HepG2 (cell line): ENCODE results near the gene RYR2. TPM values are rescaled to one million over a fixed set of nuclear protein-coding genes. Genes with fewer than 3 reads are reported as not detected.

Experiments
- FOXM1 ChIP-seq: sonication (generic); formaldehyde crosslinking; IDR thresholded peaks from 2 replicates; pipeline ENCODE4 v1.5.0; 2020; ENCODE audit warnings: missing genetic modification reagents
- HMG20A ChIP-seq: IDR thresholded peaks from 2 replicates; pipeline ENCODE4 v1.6.1; 2016; ENCODE audit warnings: borderline replicate concordance
- MTA3 ChIP-seq: sonication (generic); formaldehyde crosslinking; IDR thresholded peaks from 2 replicates; pipeline ENCODE4 v1.4.0; 2020; ENCODE audit warnings: missing genetic modification reagents
- NFE2L2 ChIP-seq: fragments of 150-350 bp; IDR thresholded peaks from 2 replicates; pipeline ENCODE4 v1.6.1; 2014; ENCODE audit warnings: low read length
- PRPF4 ChIP-seq: fragments of 200-400 bp; formaldehyde crosslinking; IDR thresholded peaks from 2 replicates; pipeline ENCODE4 v1.6.1; 2016; ENCODE audit warnings: low read length, low read depth; ENCODE audit not compliant: poor library complexity, severe bottlenecking
- ZBTB20 ChIP-seq: sonication (generic); formaldehyde crosslinking; IDR thresholded peaks from 2 replicates; pipeline ENCODE4 v1.8.1; 2023; ENCODE audit warnings: missing genetic modification reagents, low read depth, mild to moderate bottlenecking, borderline replicate concordance
- ZNF124 ChIP-seq: sonication (generic); formaldehyde crosslinking; IDR thresholded peaks from 2 replicates; pipeline ENCODE4 v1.4.0; 2020; ENCODE audit warnings: missing genetic modification reagents
- ZNF619 ChIP-seq: sonication (generic); formaldehyde crosslinking; IDR thresholded peaks from 2 replicates; pipeline ENCODE4 v1.4.0; 2020; ENCODE audit warnings: mild to moderate bottlenecking, missing genetic modification reagents
- ZSCAN25 ChIP-seq: sonication (generic); formaldehyde crosslinking; IDR thresholded peaks from 2 replicates; pipeline ENCODE4 v1.8.0; 2022; ENCODE audit warnings: mild to moderate bottlenecking, missing genetic modification reagents
- ZSCAN31 ChIP-seq: sonication (generic); formaldehyde crosslinking; IDR thresholded peaks from 2 replicates; pipeline ENCODE4 v1.5.0; 2020; ENCODE audit warnings: low read depth, mild to moderate bottlenecking, missing genetic modification reagents
- polyA plus RNA-seq, 8 experiments: library from polyadenylated mRNA; depleted of rRNA in 3 of 8; stranded (reverse) in 7 of 8; unstranded in 1 of 8; fragments of >200 nt; fragmentation: Illumina TruSeq in 4 of 8; extraction: Trizol in 4 of 8; gene quantifications; 2 replicates each; pipeline versions ENCODE4 v1.2.1 to v1.2.3, GENCODE V29; 2011 to 2016; ENCODE audit warnings: low read depth in 4 of 8, missing spikeins in 1 of 8, mixed read lengths in 1 of 8; ENCODE audit not compliant: insufficient read depth in 1 of 8
- total RNA-seq, 5 experiments: library from RNA; depleted of rRNA; stranded (reverse); fragments of >200 nt; fragmentation: Illumina TruSeq; extraction: Trizol; gene quantifications; 2 replicates each; pipeline ENCODE4 v1.2.3, GENCODE V29; 2016; ENCODE audit warnings: low read depth in 1 of 5
- TF ChIP-seq, protein P1 (sequence below): sonication (generic); formaldehyde crosslinking; IDR thresholded peaks from 2 replicates; pipeline ENCODE4 v1.4.0; 2020; ENCODE audit warnings: mild to moderate bottlenecking, missing genetic modification reagents
- TF ChIP-seq, protein P2 (sequence below): sonication (generic); formaldehyde crosslinking; conservative IDR thresholded peaks from 2 replicates; pipeline ENCODE4 v1.4.0; 2020; ENCODE audit warnings: missing genetic modification reagents

The RYR2 gene
- total and polyA plus RNA-seq, 2 of the 13 experiments (the other 11 are each of a cell fraction or from before 2014, with no cell fraction given): not detected

GRCh38 chr1:237705462-237705861 is 663.5 kb downstream of the RYR2 start (continued):
- TF ChIP-seq, protein P1, sequence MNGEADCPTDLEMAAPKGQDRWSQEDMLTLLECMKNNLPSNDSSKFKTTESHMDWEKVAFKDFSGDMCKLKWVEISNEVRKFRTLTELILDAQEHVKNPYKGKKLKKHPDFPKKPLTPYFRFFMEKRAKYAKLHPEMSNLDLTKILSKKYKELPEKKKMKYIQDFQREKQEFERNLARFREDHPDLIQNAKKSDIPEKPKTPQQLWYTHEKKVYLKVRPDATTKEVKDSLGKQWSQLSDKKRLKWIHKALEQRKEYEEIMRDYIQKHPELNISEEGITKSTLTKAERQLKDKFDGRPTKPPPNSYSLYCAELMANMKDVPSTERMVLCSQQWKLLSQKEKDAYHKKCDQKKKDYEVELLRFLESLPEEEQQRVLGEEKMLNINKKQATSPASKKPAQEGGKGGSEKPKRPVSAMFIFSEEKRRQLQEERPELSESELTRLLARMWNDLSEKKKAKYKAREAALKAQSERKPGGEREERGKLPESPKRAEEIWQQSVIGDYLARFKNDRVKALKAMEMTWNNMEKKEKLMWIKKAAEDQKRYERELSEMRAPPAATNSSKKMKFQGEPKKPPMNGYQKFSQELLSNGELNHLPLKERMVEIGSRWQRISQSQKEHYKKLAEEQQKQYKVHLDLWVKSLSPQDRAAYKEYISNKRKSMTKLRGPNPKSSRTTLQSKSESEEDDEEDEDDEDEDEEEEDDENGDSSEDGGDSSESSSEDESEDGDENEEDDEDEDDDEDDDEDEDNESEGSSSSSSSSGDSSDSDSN (CRISPR knock-in tag): no peak
- TF ChIP-seq ZNF619 (CRISPR knock-in tag) (no peak), HMG20A (CRISPR knock-in tag) (no peak), PRPF4 (no peak), NFE2L2 (no peak), MTA3 (CRISPR knock-in tag) (no peak), FOXM1 (CRISPR knock-in tag) (no peak), ZBTB20 (CRISPR knock-in tag) (no peak), ZNF124 (CRISPR knock-in tag) (no peak), ZSCAN25 (CRISPR knock-in tag) (no peak), ZSCAN31 (CRISPR knock-in tag) (no peak)
- TF ChIP-seq, protein P2, sequence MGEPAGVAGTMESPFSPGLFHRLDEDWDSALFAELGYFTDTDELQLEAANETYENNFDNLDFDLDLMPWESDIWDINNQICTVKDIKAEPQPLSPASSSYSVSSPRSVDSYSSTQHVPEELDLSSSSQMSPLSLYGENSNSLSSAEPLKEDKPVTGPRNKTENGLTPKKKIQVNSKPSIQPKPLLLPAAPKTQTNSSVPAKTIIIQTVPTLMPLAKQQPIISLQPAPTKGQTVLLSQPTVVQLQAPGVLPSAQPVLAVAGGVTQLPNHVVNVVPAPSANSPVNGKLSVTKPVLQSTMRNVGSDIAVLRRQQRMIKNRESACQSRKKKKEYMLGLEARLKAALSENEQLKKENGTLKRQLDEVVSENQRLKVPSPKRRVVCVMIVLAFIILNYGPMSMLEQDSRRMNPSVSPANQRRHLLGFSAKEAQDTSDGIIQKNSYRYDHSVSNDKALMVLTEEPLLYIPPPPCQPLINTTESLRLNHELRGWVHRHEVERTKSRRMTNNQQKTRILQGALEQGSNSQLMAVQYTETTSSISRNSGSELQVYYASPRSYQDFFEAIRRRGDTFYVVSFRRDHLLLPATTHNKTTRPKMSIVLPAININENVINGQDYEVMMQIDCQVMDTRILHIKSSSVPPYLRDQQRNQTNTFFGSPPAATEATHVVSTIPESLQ (CRISPR knock-in tag): no peak
